C4-2B (cell line): ENCODE results near the gene ZNF598.

Experiments used
- CTCF ChIP-seq: fragments of 450-650 bp; conservative IDR thresholded peaks from 2 replicates; pipeline ENCODE4 v1.5.1; 2017; ENCODE audit warnings: mild to moderate bottlenecking
- ZFX ChIP-seq: fragments of 450-650 bp; IDR thresholded peaks from 2 replicates; pipeline ENCODE4 v1.6.1; 2017

- TF ChIP-seq CTCF (no peak), ZFX (no peak)
Measured at GRCh38 chr16:1991588-1991947, 18.1 kb downstream of the ZNF598 start.
